Glutamatergic neuron (in vitro differentiated cells): Measurements from ENCODE around the gene DNAH14. TPM values are rescaled to one million over a fixed set of nuclear protein-coding genes. Genes with fewer than 3 reads are reported as not detected.
"Not testable (repeated sequence)": the region's sequence is repeated elsewhere in the genome, so short reads cannot be mapped to it uniquely, and the experiment has no call there.

Experiments
- DNase-seq: peaks from one replicate; pipeline ENCODE4 v3.0.0; 2022
- H3K27ac Mint-ChIP-seq: one replicate; pipeline ENCODE4 v1.8.0; 2020; ENCODE audit warnings: mild to moderate bottlenecking, mixed read lengths, inconsistent platforms; ENCODE audit not compliant: unreplicated experiment
- H3K27me3 Mint-ChIP-seq: one replicate; pipeline ENCODE4 v1.8.0; 2020; ENCODE audit warnings: mild to moderate bottlenecking, moderate library complexity, mixed read lengths, inconsistent platforms; ENCODE audit not compliant: unreplicated experiment
- H3K36me3 Mint-ChIP-seq: one replicate; pipeline ENCODE4 v1.8.0; 2020; ENCODE audit warnings: mild to moderate bottlenecking, mixed read lengths, inconsistent platforms; ENCODE audit not compliant: unreplicated experiment
- H3K4me1 Mint-ChIP-seq: one replicate; pipeline ENCODE4 v1.8.0; 2020; ENCODE audit warnings: mild to moderate bottlenecking, low read depth, mixed read lengths, inconsistent platforms; ENCODE audit not compliant: unreplicated experiment
- H3K4me3 Mint-ChIP-seq: one replicate; pipeline ENCODE4 v1.8.0; 2020; ENCODE audit warnings: mild to moderate bottlenecking, mixed read lengths, inconsistent platforms; ENCODE audit not compliant: unreplicated experiment
- H3K9me3 Mint-ChIP-seq: one replicate; pipeline ENCODE4 v1.8.0; 2020; ENCODE audit warnings: mild to moderate bottlenecking, moderate library complexity, mixed read lengths, inconsistent platforms; ENCODE audit not compliant: unreplicated experiment
- CTCF ChIP-seq: fragments of 200-600 bp; sonication (generic); IDR thresholded peaks from one replicate; pipeline ENCODE4 v1.5.0; 2021; ENCODE audit not compliant: partially characterized antibody, unreplicated experiment
- total RNA-seq: library from RNA; stranded (reverse); fragmentation: NEBNext Ultra II Directional; extraction: Animal tissue kit (Norgen Biotek cat#: 25700); gene quantifications from one replicate; pipeline ENCODE4 v1.2.1, GENCODE V29; 2021; ENCODE audit not compliant: unreplicated experiment

Gene DNAH14
- total RNA-seq, 1 donor from 2014 or later: 36.6 TPM

- Mint-ChIP-seq H3K9me3 (peaks cover 2% of the 10 kb centered on the region), H3K4me1 (no peaks in the 10 kb centered on the region), H3K36me3 (peaks cover 24% of the 10 kb centered on the region), H3K27me3 (no peaks in the 10 kb centered on the region), H3K27ac (no peak overlapping the region), H3K4me3 (no peak overlapping the region)
- TF ChIP-seq CTCF: no peak
- no peak for DNase-seq
Observed at GRCh38 chr1:225191199-225191753, 261.8 kb downstream of the DNAH14 start.

- no peak for TF ChIP-seq CTCF
- Mint-ChIP-seq H3K4me3 (no peak overlapping the region), H3K27ac (no peak overlapping the region)
Observed at GRCh38 chr1:225201447-225201846, 272.0 kb downstream of the DNAH14 start.

GRCh38 chr1:225207791-225208190 lies 278.3 kb downstream of the DNAH14 start:
- DNase-seq: no peak
- Mint-ChIP-seq H3K36me3 (peaks cover 32% of the 10 kb centered on the region), H3K27ac (no peak overlapping the region), H3K9me3 (peaks cover 1% of the 10 kb centered on the region), H3K4me3 (no peak overlapping the region), H3K27me3 (peaks cover 4% of the 10 kb centered on the region), H3K4me1 (no peaks in the 10 kb centered on the region)
- no peak for TF ChIP-seq CTCF

More at GRCh38 chr1:225201447-225201846, 272.0 kb downstream of the DNAH14 start:
- peaks cover 2% of the 10 kb centered on the region for H3K9me3 Mint-ChIP-seq
- peaks cover 15% of the 10 kb centered on the region for H3K36me3 Mint-ChIP-seq
- no peak for DNase-seq
- peaks cover 2% of the 10 kb centered on the region for H3K27me3 Mint-ChIP-seq
- no peaks in the 10 kb centered on the region for H3K4me1 Mint-ChIP-seq

- Mint-ChIP-seq H3K27me3 (peaks cover 2% of the 10 kb centered on the region), H3K4me3 (no peak overlapping the region), H3K36me3 (peaks cover 32% of the 10 kb centered on the region), H3K27ac (no peak overlapping the region), H3K9me3 (peaks cover 3% of the 10 kb centered on the region), H3K4me1 (no peaks in the 10 kb centered on the region)
- no peak for DNase-seq
- no peak for TF ChIP-seq CTCF
Observed at GRCh38 chr1:225209153-225209552, 279.7 kb downstream of the DNAH14 start.

GRCh38 chr1:225210180-225210579 lies 280.7 kb downstream of the DNAH14 start:
- not testable (repeated sequence) for DNase-seq, H3K27ac Mint-ChIP-seq, H3K27me3 Mint-ChIP-seq, H3K4me1 Mint-ChIP-seq, H3K9me3 Mint-ChIP-seq, H3K4me3 Mint-ChIP-seq
- peaks cover 32% of the 10 kb centered on the region for H3K36me3 Mint-ChIP-seq

GRCh38 chr1:225211694-225212442 lies 282.4 kb downstream of the DNAH14 start:
- H3K4me3 Mint-ChIP-seq, H3K4me1 Mint-ChIP-seq, DNase-seq, H3K27ac Mint-ChIP-seq, H3K9me3 Mint-ChIP-seq, H3K27me3 Mint-ChIP-seq: not testable (repeated sequence)
- peaks cover 38% of the 10 kb centered on the region for H3K36me3 Mint-ChIP-seq
